AML-193 (cell line): Measurements from ENCODE around the gene TNKS1BP1.
"Not testable (repeated sequence)": the region's sequence is repeated elsewhere in the genome, so short reads cannot be mapped to it uniquely, and the experiment has no call there.

ENCODE experiments used
- DNase-seq, 2 experiments: peaks; one replicate each; lab custom pipeline; 2025; lab: John Stamatoyannopoulos, UW

Gene TNKS1BP1, protein sequence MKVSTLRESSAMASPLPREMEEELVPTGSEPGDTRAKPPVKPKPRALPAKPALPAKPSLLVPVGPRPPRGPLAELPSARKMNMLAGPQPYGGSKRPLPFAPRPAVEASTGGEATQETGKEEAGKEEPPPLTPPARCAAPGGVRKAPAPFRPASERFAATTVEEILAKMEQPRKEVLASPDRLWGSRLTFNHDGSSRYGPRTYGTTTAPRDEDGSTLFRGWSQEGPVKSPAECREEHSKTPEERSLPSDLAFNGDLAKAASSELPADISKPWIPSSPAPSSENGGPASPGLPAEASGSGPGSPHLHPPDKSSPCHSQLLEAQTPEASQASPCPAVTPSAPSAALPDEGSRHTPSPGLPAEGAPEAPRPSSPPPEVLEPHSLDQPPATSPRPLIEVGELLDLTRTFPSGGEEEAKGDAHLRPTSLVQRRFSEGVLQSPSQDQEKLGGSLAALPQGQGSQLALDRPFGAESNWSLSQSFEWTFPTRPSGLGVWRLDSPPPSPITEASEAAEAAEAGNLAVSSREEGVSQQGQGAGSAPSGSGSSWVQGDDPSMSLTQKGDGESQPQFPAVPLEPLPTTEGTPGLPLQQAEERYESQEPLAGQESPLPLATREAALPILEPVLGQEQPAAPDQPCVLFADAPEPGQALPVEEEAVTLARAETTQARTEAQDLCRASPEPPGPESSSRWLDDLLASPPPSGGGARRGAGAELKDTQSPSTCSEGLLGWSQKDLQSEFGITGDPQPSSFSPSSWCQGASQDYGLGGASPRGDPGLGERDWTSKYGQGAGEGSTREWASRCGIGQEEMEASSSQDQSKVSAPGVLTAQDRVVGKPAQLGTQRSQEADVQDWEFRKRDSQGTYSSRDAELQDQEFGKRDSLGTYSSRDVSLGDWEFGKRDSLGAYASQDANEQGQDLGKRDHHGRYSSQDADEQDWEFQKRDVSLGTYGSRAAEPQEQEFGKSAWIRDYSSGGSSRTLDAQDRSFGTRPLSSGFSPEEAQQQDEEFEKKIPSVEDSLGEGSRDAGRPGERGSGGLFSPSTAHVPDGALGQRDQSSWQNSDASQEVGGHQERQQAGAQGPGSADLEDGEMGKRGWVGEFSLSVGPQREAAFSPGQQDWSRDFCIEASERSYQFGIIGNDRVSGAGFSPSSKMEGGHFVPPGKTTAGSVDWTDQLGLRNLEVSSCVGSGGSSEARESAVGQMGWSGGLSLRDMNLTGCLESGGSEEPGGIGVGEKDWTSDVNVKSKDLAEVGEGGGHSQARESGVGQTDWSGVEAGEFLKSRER (N-terminal part only)

DNA sequence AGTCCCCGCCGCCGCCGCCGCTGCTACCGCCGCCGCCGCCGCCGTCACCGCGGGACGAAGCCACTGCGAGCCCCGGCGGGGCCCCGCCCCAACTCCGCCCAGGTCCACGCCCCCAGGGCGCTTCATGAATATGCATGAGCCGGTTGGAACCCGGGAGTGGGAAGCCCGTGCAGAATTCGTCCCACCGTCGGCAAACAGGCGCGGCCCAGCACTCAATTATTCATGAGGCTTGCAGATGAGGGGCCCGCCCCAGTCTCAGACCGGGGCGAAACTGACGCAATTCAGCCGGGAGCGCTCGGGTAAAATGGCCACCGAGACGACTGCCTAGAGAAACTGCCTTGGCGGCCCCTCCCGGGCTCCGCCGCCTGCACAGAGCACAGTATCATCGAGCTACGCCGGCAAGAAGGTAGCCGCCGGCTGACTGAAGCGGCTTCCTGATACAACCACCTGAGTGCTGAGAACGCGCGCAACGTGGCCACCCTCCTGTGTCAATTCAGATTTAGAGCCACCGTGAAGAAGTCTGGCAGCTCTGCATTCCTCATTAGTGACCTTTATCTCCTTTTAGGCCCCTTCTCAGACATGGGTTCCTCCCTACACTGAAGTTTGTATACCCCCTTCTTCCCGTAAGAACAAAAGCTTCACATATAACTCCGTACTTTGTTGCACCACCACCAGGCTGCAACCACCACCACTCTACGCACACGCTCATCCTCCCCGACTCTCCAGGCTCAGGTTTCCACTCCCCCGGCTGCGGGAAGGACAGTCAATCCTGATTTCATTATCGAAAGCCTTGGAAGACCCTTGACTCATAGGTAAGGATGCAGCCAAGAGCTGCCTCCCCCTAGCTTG is at the start of gene TNKS1BP1:
Gene TNKS1BP1 (minus strand): TSS at position 67 of the 849 bp plus-strand sequence. CDS start 3,067 bp downstream, outside the sequence.
- DNase-seq: peak; percentile 86 to 92

DNA sequence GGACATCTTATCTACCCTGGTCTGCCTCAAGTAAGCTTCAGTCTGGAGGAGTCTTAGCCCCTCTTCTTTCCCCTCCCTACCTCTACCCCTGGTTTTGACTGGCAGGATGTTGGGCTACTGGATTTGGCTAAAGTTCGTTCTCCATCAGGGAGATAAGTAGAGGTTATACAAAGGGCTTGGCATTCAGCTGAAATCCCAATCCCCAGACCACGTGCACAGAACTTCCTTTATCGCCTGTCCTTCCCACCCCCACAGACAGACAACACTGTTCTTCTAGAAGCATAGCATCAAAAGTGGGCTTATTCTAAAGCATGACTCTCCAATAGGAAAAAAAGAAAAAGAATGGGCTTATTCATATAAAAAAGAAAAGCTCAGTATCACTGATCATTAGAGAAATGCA is 48.4 kb upstream of the TNKS1BP1 start:
- no peak for DNase-seq

DNA sequence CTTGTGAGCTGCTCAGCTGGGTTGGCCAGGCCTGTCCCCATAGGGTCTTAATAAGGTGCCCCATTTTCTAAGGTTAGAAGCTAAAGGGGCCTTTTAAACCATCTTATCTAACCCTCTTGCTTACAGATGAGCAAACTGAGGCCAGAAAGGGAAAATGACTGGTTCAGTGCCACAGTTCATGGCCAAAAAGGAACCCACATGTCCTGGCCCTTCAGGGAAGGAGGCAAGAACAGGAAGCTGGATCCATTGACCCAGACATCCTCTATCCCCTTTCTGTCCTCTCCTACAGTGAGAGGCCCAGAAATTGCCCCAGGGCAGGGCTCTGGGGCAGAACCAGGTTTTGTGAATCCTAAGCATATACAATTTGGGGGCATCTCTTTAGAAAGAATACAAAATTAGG is 46.2 kb upstream of the TNKS1BP1 start:
- no peak for DNase-seq

DNA sequence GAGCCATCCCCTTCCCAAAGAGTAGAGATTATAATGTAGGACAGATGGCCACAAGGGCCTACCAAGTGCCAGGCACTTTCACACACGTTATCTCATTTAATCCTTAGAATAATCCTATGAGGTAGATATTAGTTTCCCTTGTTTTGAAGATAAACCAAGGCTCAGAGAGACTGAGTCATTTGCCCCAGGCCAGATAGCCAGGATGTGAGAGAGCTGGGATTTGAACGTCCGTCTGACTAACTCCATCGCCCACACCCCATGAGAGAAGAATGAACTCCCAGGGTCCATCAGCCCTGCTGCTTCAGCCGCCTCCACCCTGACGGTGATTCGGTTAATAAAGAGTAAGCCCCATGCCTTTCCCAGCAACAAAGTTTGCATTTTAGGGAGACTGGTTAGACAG is 45.5 kb upstream of the TNKS1BP1 start:
- no peak for DNase-seq

DNA sequence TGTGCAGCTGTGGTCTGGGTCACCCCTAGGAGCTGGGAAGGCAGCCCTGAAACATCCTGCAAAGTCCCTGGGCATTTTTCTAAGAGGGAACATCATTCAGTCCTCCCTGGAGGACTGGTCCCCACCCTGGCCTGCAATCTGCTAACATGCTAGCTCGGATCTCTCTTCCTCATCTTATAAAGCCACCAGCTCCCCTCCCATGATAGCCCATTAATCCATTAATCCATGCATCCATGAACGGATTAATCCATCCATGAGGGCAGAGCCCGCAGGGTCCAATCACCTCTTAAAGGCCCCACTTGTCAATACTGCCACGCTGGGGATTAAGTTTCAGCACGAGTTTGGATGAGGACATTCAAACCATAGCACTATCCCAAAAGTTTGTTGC is 44.1 kb upstream of the TNKS1BP1 start:
- DNase-seq: no peak

DNA sequence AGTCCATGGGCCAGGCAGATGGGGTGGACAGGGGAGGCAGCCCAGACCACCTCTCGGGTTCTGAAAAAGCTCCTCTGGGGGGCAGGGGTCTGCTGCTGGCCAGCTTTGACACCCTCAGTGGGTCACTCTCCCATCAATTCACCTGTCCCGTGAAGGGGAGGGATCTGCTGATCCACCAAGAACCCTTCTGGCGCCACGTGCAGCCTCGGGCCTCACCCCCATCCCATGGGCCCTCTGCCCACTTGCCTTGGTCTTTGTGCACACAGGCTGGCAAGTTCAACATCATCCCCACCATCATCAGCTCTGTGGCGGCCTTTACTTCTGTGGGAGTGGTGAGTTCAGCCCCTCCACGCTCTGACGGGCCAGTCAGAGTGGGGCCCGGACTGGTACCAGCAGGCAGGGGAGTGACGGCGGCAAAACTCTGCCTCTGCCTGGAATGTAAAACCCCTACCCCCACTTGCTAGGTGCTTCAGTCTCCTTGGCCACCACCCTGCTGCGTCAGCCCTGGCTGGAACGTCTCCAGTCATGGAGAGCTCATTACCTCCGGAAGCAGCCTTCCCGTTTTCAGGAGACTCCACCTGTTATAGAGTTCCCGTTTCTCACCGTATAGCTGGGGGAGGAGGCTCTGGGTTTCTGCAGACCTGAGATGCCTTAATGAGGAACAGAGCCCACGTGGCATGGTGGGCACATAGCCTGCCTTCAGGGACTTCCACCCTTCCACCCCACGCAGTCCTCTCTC is 43.5 kb upstream of the TNKS1BP1 start:
- DNase-seq: no peak

DNA sequence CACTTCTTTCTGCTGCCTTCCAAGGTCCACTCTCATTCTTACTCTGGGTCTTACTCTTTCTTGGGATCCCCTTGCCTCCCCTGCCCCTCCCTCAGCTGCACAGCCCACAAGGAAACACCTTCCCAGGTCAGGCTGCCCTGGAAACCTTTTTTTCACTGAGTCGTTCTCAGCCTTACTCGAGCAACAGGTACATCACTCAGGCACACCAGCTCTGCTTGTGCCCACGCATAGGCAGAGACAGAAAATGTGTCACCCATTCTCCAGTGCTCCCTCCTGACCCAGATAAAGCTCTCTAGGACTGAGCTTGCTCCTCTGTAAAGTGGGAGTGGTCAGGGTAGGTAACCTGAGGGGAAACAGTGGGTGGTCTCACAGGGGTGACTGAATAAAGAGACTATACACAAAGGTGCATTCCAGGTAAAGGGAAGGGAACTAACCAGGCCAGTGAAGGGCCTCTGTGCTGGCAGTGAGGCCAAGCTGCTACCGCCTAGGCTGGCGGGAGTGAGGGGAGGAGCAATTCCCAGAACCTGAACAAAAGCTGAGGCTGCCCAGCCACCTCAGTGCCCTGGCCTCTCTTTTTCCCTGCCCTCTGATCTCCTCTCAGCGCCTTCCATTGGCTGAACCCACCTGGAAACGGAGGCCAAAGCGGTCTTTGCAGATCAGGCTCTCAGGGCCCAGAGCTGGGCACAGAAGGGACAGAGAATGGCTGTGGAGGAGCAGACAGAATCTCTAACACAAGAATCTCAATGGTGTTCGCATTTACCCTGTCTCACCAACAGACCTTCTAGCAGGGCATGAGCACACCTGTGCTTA is 40.3 kb upstream of the TNKS1BP1 start:
- DNase-seq: no peak

DNA sequence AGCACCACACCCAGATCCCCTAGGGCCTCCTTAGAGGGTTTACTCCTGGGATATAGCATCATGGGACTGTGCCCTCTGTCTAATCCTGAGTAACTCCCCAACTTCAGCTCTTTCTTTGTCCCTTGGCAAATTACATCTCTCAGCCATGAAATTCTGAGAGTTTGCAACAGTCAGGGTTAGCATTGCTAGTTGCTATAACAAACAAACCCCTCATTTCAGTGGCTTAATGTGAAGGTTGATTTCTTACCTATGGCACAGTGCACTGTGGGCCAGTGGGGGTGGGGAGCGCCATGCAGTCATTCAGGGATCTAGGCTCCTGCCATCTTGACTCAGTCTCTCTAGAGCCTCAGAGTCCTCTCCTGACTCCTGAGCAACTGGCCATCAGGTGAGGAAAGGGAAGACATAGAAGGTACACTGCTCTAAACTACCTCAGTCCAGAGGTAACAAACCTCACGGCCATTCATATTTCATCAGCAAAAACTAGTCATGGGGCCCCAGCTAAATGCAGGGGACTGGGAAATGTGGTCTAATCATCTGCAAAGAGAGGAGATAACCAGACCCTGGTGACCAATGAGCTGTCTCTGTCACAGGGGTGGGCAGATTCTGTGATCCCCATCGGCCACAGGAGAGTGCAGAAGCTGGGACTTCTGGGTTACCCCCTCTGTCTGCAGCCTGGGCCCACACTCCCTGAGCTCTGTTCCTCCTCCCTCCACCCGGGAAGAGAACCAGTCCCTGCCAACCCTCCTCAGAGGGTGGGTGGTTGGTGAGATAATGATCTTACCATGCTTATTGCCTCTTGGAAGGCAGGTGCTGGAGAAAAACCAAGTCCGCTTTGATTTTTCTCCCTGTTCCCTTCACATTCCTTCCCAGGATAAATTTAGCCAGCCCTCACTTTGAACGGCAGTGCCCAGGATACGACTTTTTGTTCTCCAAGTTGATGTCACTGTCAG is 38.7 kb upstream of the TNKS1BP1 start:
- DNase-seq: no peak

DNA sequence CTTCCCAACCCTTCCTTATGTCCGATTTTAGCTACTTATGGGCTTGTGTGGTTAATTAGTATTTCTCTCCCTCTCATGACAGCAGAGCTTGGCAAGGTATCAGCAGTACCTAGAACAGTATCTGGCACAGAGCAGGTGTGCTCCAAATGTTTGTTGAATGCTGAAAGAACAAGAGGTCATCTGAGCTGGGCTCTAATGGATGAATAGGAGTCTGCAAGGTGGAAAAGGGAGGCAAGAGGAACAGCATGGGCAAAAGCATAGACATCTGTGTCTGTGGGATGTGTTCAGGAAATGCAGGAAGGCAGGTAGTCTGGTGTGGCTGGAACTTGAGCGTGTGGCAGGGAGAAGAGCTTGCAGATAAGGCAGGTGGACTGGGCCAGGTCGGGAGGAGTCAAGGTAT is 37.2 kb upstream of the TNKS1BP1 start:
- no peak for DNase-seq

DNA sequence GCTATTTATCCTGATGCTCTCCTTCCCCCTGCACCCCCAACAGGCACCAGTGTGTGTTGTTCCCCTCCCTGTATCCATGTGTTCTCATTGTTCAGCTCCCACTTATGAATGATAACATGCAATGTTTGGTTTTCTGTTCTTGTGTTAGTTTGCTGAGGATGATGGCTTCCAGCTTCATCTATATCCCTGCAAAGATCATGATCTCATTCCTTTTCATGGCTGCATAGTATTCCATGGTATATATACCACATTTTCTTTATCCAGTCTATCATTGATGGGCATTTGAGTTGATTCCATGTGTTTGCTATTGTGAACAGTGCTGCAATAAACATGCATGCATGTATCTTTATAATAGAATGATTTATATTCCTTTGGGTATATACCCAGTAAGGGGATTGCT is 36.7 kb upstream of the TNKS1BP1 start:
- DNase-seq: not testable (repeated sequence)

DNA sequence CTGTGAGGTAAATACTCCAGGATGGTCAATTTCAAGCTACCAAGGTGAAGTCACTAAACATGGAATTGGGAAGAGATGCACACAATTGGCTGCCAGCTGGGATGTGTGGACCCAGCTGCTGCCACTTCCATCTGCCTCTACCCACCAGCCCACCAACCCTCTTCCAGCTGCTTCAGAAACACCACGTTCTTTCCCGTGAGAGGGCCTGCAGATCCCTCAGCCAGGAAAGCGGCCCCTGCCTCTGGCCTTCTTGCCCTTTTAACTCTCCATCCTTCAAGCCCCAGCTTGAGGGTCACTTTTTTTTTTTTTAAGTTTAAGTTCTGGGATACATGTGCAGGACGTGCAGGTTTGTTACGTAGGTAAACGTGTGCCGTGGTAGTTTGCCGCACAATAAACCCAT is 36.2 kb upstream of the TNKS1BP1 start:
- DNase-seq: no peak

DNA sequence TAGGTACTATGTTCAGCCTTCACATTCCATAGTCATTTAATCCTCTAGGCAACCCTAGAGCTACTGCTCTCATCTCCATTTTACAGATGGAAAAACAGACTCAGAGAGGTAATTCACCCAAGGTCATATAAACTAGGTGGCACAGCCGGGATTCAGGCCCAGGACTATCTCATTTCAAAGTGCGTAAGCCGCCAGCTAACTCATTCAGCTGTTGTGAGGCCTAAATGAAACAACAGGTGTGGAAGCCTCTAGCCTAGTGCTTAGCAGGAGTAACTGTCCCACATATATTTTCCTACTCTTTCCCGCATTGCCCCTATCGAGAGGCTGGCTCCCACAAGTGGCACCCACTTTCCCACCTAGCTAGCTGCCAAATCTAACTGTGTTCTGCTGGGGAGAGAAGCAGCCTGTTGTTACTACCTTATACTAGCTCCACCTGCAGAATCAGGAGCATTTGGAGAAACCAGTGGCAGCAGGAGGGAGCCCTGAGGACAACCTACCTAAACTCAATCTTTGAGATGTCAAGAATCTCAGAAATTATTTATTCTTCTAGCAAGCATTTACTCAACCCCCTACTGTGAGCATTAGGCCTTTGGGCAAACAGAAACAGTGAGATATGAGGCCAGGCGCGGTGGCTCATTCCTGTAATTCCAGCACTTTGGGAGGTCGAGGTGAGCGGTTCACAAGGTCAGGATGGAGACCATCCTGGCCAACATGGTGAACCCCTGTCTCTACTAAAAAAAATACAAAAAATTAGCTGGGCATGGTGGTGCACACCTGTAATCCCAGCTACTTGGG is 35.3 kb upstream of the TNKS1BP1 start:
- no peak for DNase-seq

DNA sequence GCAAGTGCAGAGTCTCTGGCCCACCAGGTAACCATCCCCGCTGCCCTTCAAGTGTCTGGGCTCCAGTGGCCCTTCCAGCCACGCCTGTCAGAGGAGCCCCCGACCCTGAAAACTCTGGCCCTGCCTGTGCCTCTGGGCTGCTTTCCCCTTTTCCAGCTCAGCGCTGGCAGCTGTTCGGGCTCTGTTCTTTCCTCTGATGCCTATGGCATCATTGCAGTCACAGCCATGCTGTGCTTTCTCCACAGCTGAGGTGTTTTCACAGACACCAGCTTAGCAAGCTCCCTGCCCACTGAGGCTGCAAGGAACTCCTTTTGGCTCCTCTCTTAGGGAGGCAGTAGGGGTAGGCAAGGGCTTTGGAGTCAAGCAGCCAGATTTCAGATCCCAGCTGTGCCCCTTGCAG is 34.6 kb upstream of the TNKS1BP1 start:
- no peak for DNase-seq

DNA sequence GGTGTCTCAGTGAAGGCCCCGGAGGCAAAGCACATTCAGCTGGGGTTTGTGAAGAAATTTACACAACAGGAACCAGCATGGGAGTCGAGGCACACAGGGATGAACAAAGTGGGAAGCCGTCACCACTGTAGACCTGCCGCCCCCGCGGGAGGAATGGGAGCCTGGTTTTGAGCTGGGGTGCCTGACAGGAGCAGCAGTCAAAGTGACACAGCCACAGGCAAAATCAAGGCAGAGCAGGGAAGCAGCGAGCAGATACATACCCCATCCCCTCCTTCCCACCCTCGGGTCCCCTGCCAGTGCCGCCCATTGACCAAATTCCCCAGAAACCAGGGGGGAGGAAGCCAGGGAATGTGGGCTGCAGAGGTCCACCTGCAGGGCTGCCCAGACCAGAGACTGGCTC is 34.2 kb upstream of the TNKS1BP1 start:
- DNase-seq: no peak

DNA sequence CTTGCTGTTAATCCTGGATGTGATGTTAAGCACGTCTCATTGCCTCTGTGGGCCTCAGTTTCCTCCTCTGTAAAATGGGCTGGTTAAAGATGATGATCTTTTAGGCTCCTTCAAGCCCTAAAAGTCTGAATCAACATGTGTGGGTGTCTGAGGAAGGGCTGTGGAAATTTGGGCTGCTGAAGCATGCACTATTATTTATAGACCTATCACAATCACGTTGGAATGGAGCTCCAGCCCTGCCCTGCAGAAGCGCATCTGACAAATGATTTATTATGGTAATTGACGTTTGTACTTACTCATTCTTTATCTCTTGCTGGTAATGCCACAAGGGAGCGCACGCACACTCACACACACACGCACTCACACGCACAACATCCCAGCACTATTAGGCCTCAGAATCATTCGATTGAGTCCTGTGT is 33.8 kb upstream of the TNKS1BP1 start:
- no peak for DNase-seq

DNA sequence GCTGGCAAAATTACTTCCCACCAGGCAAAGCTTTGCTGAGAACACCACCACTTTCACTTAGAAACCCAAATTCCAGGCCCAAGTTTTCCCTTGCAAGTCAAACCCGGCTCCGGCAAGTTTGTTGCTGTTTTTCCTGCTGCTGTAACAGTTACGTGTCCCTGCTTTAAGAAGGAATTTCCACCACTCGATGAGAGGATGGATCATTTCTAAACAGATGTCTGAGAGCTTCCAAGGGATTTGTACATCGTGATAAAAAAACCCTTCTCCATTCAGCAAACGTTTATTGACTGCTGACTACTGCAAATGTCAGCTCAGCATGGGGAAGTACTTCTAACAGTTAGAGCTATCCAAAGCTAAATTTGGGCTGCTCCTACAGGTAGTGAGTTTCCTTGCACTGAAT is 33.1 kb upstream of the TNKS1BP1 start:
- DNase-seq: no peak

DNA sequence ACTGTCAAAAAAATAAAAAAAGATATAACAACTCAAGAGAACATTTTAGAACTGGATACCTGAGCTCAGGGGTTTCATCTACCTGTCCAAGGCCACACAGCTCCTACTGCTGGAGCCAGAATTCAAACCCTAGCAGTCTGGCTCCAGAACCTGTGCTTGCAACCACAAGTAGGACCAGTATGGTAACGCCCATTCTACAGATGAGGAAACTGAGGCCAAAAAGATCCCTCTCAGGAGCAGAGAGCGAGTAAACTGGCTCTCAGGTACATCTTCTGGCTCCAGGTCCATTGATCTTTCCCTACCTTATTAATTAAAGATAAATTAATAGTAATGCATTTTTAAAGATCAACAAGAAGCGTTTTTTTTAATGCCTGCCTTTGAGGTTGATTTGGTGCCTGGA is 32.6 kb upstream of the TNKS1BP1 start:
- no peak for DNase-seq

DNA sequence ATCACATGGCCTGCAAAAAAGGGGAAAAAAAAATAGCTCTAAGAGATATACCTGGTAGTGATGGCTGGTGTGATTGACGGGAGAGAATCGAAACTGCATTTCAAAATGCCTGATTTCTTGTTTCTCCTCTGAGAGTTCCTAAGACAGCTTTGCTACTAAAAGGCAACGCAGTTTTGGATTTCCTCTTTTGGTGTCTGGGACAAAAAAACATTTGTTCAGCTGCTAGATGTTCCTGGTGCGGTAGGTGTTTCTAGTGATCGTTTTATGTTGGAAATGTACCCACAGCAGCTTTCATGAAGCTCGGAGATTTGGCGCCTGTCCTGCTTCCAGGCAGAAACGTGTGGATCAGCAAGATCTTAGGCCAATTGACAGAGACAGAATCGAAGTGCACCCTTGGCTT is 31.5 kb upstream of the TNKS1BP1 start:
- no peak for DNase-seq
